HG02571 (cell line): ENCODE results near the gene STS.
"Not testable (repeated sequence)": the region's sequence is repeated elsewhere in the genome, so short reads cannot be mapped to it uniquely, and the experiment has no call there.

ENCODE experiments used
- ATAC-seq: cut with Tn5 transposase; IDR thresholded peaks from one replicate; pipeline ENCODE4 v1.9.1; 2021; ENCODE audit warnings: mild to moderate bottlenecking, moderate library complexity; ENCODE audit not compliant: unreplicated experiment

STS gene

GRCh38 chrX:7170898-7171297 lies 23.4 kb downstream of the STS start:
- no peak for ATAC-seq

GRCh38 chrX:7178859-7179258 lies 31.3 kb downstream of the STS start:
- ATAC-seq, result not testable (repeated sequence)

GRCh38 chrX:7179446-7179845 lies 31.9 kb downstream of the STS start:
- ATAC-seq, result no peak

- no peak for ATAC-seq
These were observed 37.3 kb downstream of the STS start for GRCh38 chrX:7184816-7185215.

GRCh38 chrX:7188672-7189071 lies 41.2 kb downstream of the STS start:
- no peak for ATAC-seq

GRCh38 chrX:7190157-7190556 lies 42.6 kb downstream of the STS start:
- ATAC-seq, result no peak

- ATAC-seq, result no peak
These were observed 44.2 kb downstream of the STS start for GRCh38 chrX:7191681-7192110.

GRCh38 chrX:7192871-7193270 lies 45.4 kb downstream of the STS start:
- no peak for ATAC-seq

- ATAC-seq, result no peak
These were observed 47.1 kb downstream of the STS start for GRCh38 chrX:7194606-7195005.
